ENCODE data around the gene PARD3B. TPM values are rescaled to one million over a fixed set of nuclear protein-coding genes. Genes with fewer than 3 reads are reported as not detected.

PARD3B gene
- total RNA-seq, 1 experiment from 2014 or later: 6.4 TPM

DNA sequence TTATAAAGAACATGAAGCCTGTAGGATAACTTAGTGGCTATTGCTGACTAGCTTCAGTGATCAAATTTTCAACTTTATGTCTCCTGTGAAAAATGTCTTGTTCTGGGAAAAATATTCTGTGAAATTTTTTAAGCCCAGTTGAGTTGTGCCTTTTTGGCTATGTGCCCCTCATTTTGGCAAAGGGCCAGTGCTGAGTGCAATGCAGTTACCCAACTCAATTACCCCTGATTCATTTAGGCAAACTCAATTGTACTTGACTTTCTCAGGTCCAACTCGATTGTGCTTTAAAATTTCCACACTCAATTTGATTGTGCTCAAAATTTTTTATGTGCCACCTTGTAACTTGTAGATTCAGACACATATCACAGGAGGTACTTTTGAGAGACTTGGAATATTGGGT lies 588.3 kb downstream of the PARD3B start:
- no peaks in the 10 kb centered on the region for H3K23me2 ChIP-seq (ENCODE audit: insufficient read length, low read depth, low read length, poor library complexity, severe bottlenecking)
- H3K4me2 ChIP-seq (ENCODE audit: insufficient read depth, insufficient read length, low read length): no peak overlapping the region
- Mint-ChIP-seq H3K4me1 (peaks cover 13 to 16% of the 10 kb centered on the region in 2 experiments), H3K27ac (no peak overlapping the region), H3K9me3 (no peaks in the 10 kb centered on the region), H3K27me3 (ENCODE audit: low read depth) (no peaks in the 10 kb centered on the region), H3K36me3 (ENCODE audit: insufficient read depth in 1 of 3, low read depth in 3 of 3) (no peaks in the 10 kb centered on the region), H3K4me3 (no peak overlapping the region)
- H3K14ac ChIP-seq (ENCODE audit: insufficient read depth, low read length): no peak overlapping the region
- no peak overlapping the region for H3K4ac ChIP-seq (ENCODE audit: low read depth, low read length)
- no peak overlapping the region for H2AK5ac ChIP-seq (ENCODE audit: insufficient read length, low read length)
- no peaks in the 10 kb centered on the region for H3K27me3 ChIP-seq (ENCODE audit: insufficient read depth, low read length)
- H2AFZ ChIP-seq (ENCODE audit: low read length): no peak overlapping the region
- no peak overlapping the region for H3K27ac ChIP-seq (ENCODE audit: insufficient read length, low read depth, low read length)
- no peaks in the 10 kb centered on the region for H3K9me3 ChIP-seq (ENCODE audit: control insufficient read depth, low read depth, low read length)
- no peak for DNase-seq
- H2BK20ac ChIP-seq (ENCODE audit: low read depth, low read length, poor library complexity, severe bottlenecking): no peak overlapping the region
- H2BK120ac ChIP-seq (ENCODE audit: low read depth, low read length, poor library complexity, severe bottlenecking): no peak overlapping the region
- WGBS (ENCODE audit: extremely low coverage, insufficient read length, low lambda C conversion rate): no CpG with 5 or more reads among the region's 1 CpG
- 0 out of 2 replicates have a peak, but pooled peaks cover 2% of the 10 kb centered on the region for H3K4me1 ChIP-seq (ENCODE audit: insufficient read depth, low read length)
- no peaks in the 10 kb centered on the region for H3K79me1 ChIP-seq (ENCODE audit: insufficient read depth, low read depth, low read length, poor library complexity, severe bottlenecking)
- no peak overlapping the region for H4K91ac ChIP-seq (ENCODE audit: insufficient read length, low read depth, low read length)
- H3K56ac ChIP-seq (ENCODE audit: insufficient read length, low read depth, low read length): no peak overlapping the region
- H3K18ac ChIP-seq (ENCODE audit: insufficient read length, low read depth, low read length): no peak overlapping the region
- H3K23ac ChIP-seq (ENCODE audit: insufficient read length, low read depth, low read length): no peak overlapping the region
- no peak overlapping the region for H3K9ac ChIP-seq (ENCODE audit: extremely low read depth, insufficient read length, low read length)
- TF ChIP-seq, protein P1, sequence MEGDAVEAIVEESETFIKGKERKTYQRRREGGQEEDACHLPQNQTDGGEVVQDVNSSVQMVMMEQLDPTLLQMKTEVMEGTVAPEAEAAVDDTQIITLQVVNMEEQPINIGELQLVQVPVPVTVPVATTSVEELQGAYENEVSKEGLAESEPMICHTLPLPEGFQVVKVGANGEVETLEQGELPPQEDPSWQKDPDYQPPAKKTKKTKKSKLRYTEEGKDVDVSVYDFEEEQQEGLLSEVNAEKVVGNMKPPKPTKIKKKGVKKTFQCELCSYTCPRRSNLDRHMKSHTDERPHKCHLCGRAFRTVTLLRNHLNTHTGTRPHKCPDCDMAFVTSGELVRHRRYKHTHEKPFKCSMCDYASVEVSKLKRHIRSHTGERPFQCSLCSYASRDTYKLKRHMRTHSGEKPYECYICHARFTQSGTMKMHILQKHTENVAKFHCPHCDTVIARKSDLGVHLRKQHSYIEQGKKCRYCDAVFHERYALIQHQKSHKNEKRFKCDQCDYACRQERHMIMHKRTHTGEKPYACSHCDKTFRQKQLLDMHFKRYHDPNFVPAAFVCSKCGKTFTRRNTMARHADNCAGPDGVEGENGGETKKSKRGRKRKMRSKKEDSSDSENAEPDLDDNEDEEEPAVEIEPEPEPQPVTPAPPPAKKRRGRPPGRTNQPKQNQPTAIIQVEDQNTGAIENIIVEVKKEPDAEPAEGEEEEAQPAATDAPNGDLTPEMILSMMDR (conservative IDR thresholded peaks at IDR 0.05): no peak
- H4K5ac ChIP-seq (ENCODE audit: insufficient read length, low read depth, low read length): no peak overlapping the region
- no peaks in the 10 kb centered on the region for H3K79me2 ChIP-seq (ENCODE audit: insufficient read depth, low read length)
- no peak overlapping the region for H2BK12ac ChIP-seq (ENCODE audit: insufficient read length, low read depth, low read length)
- no peaks in the 10 kb centered on the region for H4K20me1 ChIP-seq (ENCODE audit: control insufficient read depth, insufficient read depth, insufficient read length)
- H2BK5ac ChIP-seq (ENCODE audit: insufficient read length, low read length): no peak overlapping the region
- H4K8ac ChIP-seq (replicated peaks; ENCODE audit: insufficient read length, low read depth, low read length): no peak overlapping the region
- H3T11ph ChIP-seq (ENCODE audit: low read length): no peak overlapping the region
- H2BK15ac ChIP-seq (ENCODE audit: low read depth, low read length): no peak overlapping the region

Data from H9 (cell line).